MM.1S (cell line): ENCODE data around the gene RWDD1.

Source experiments
- CTCF ChIP-seq: fragments of 300-600 bp; sonication (generic); IDR thresholded peaks from 2 replicates; pipeline ENCODE4 v1.5.1; 2016; ENCODE audit warnings: antibody characterized with exemption, low read length, mixed read lengths
- EZH2phosphoT487 ChIP-seq: fragments of 300-600 bp; sonication (generic); IDR thresholded peaks from 2 replicates; pipeline ENCODE4 v1.6.1; 2018; ENCODE audit warnings: antibody characterized with exemption, low read length

- no peak for TF ChIP-seq CTCF
- TF ChIP-seq EZH2phosphoT487 = no peak
These were observed 2.2 kb upstream of the RWDD1 start for GRCh38 chr6:116568821-116569755.
